Epithelial cell of prostate (primary cell): ENCODE results near the gene SELENOV.

ENCODE experiments used
- DNase-seq: peaks from one replicate; pipeline ENCODE4 v3.0.0-alpha.2; 2011; ENCODE audit warnings: low read depth, low spot score
- H3K27ac ChIP-seq: fragments of 450-650 bp; 2 replicates; pipeline ENCODE4 v1.5.1; 2017; ENCODE audit warnings: mild to moderate bottlenecking

The SELENOV gene

GRCh38 chr19:39517432-39517831, 2.5 kb downstream of the SELENOV start:
- H3K27ac ChIP-seq: no peak overlapping the region
- no peak for DNase-seq

GRCh38 chr19:39518458-39518857, 3.5 kb downstream of the SELENOV start:
- no peak for DNase-seq
- H3K27ac ChIP-seq: no peak overlapping the region

- no peak for DNase-seq
- H3K27ac ChIP-seq: no peak overlapping the region
Measured at GRCh38 chr19:39518975-39519374, 4.0 kb downstream of the SELENOV start.

- no peak overlapping the region for H3K27ac ChIP-seq
- no peak for DNase-seq
Measured at GRCh38 chr19:39520541-39521484, 5.9 kb downstream of the SELENOV start.

GRCh38 chr19:39524495-39524894, 9.6 kb downstream of the SELENOV start:
- no peak for DNase-seq
- no peak overlapping the region for H3K27ac ChIP-seq

- no peak overlapping the region for H3K27ac ChIP-seq
- no peak for DNase-seq
Measured at GRCh38 chr19:39525205-39525604, 10.3 kb downstream of the SELENOV start.

- no peak overlapping the region for H3K27ac ChIP-seq
- no peak for DNase-seq
Measured at GRCh38 chr19:39531834-39532232, 16.9 kb downstream of the SELENOV start.

- no peak within 1 kb of the TSS for H3K27ac ChIP-seq
- DNase-seq: peak; percentile 41
Measured at GRCh38 chr19:39532233-39533002, 17.5 kb downstream of the SELENOV start, which contains the start of gene EID2B. TSS of gene EID2B (minus strand) at chr19:39532852. CDS start at chr19:39532802, 50 bp downstream.

GRCh38 chr19:39533003-39533512, 18.1 kb downstream of the SELENOV start:
- DNase-seq: no peak
- H3K27ac ChIP-seq: no peak overlapping the region

GRCh38 chr19:39533791-39534190, 18.9 kb downstream of the SELENOV start:
- no peak for DNase-seq
- H3K27ac ChIP-seq: no peak overlapping the region

GRCh38 chr19:39539165-39539517, 24.2 kb downstream of the SELENOV start:
- H3K27ac ChIP-seq: peak overlapping the region; percentile 63
- no peak for DNase-seq

- DNase-seq: peak; percentile 68
- peak within 1 kb of the TSS; percentile 63 for H3K27ac ChIP-seq
Measured at GRCh38 chr19:39539518-39540332, 24.8 kb downstream of the SELENOV start, which contains the start of gene EID2. TSS of gene EID2 (minus strand) at chr19:39540161. CDS start at chr19:39540079, 82 bp downstream.

GRCh38 chr19:39540333-39540673, 25.4 kb downstream of the SELENOV start:
- no peak for DNase-seq
- peak overlapping the region; percentile 63 for H3K27ac ChIP-seq

- peak overlapping the region; percentile 87 for H3K27ac ChIP-seq
- DNase-seq: no peak
Measured at GRCh38 chr19:39542206-39542605, 27.3 kb downstream of the SELENOV start.

GRCh38 chr19:39543477-39543857, 28.5 kb downstream of the SELENOV start:
- DNase-seq: peak; percentile 87
- peak overlapping the region; percentile 87 for H3K27ac ChIP-seq

GRCh38 chr19:39544226-39544903, 29.4 kb downstream of the SELENOV start:
- DNase-seq: no peak
- peak overlapping the region; percentile 87 for H3K27ac ChIP-seq

- no peak overlapping the region for H3K27ac ChIP-seq
- DNase-seq: no peak
Measured at GRCh38 chr19:39544911-39545310, 30.0 kb downstream of the SELENOV start.

GRCh38 chr19:39546599-39546998, 31.7 kb downstream of the SELENOV start:
- DNase-seq: no peak
- no peak overlapping the region for H3K27ac ChIP-seq

GRCh38 chr19:39550197-39550596, 35.3 kb downstream of the SELENOV start:
- no peak overlapping the region for H3K27ac ChIP-seq
- no peak for DNase-seq
